HG03196 (cell line): ENCODE results near the gene RPS6KA5.
"Not testable (repeated sequence)": the region's sequence is repeated elsewhere in the genome, so short reads cannot be mapped to it uniquely, and the experiment has no call there.

ENCODE experiments used
- ATAC-seq: cut with Tn5 transposase; IDR thresholded peaks from one replicate; pipeline ENCODE4 v1.9.1; 2021; ENCODE audit not compliant: unreplicated experiment

The RPS6KA5 gene

DNA sequence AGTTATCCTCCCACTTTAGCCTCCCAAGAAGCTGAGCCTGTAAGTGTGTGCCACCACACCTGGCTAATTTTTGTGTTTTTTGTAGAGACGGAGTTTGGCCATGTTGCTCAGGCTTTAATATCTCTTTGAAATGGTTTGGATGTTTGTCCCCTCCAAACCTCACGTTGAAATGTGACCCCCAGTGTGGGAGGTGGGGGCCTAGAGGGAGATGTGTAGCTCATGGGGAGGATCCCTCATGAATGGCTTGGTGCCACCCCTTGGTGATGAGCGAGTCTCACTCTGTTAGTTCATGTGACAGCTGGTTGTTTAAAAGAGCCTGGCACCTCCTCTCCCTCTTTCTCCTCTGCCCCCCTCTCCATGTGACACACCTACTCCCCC lies 220.6 kb downstream of the RPS6KA5 start:
- no peak for ATAC-seq

DNA sequence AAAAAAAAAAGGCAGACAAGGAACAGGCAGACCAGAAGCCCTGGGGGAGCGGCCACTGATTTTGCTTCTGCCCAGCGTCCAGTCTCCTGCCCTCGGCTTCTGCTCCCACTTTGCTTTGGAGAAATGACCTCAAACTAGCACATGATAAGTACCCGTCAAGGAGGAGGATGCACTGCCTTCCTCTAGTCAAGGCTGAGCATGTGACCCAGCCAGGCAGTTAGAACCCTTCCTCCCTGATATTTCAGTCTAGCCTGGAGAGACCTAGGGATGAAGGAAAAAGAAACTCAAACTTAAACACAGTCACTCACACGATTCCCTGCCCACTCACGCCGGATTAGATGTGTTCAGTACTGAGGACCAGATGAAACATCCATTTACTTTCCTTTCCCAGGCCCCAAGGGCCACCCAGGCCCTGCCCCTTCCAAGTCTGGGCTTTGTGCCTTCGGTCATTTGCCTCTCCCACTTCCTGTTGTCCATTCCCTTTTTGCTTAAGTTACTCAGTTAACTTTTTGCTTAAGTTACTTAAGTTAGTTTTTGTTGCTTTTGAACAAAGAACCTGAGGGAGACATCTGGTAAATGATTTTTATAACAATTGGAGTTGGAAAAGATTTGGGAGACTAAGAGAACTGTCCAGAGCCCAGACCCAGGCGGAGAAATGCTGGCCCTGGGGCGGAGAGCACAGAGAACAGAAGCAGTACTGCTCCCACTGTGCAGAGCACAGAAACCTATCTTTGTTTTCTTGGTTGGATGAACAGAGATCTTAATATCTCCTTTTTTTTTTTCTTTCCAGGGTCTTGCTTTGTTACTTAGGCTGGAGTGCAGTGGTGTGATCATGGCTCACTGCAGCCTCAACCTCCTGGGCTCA lies 221.2 kb downstream of the RPS6KA5 start:
- no peak for ATAC-seq

DNA sequence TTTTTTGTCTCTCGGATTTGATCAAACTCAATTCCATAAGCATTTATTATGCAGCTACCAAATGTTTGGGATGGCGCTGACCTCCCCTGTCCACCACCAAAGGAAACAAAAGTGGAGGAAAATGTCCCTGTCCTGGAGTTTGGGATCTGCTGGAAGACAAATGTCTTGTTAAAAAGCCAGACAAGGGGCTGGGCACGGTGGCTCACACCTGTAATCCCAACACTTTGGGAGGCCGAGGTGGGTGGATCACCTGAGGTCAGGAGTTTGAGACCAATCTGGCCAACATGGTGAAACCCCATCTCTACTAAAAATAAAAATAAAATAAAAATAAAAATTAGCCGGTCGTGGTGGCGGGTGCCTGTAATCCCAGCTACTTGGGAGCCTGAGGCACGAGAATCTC lies 221.9 kb downstream of the RPS6KA5 start:
- not testable (repeated sequence) for ATAC-seq

DNA sequence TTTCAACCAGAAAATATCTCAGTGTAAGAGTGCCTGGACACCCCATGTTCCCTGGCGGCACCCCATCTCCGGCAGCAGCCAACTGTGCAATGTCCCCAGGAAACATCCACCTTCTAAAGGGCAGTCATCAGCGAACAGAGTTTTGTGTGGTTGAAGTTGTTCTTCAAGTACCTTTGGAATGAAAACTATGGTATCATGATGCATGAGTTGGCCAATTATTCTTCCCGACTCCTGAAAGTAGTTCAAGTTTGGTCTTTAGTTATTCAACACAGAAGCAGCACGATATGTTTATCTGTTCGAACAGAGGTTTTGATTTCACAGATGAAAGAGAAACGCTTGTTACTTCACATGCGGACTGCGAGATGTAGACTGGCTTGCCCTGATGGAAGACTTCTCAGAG lies 223.1 kb downstream of the RPS6KA5 start:
- no peak for ATAC-seq

DNA sequence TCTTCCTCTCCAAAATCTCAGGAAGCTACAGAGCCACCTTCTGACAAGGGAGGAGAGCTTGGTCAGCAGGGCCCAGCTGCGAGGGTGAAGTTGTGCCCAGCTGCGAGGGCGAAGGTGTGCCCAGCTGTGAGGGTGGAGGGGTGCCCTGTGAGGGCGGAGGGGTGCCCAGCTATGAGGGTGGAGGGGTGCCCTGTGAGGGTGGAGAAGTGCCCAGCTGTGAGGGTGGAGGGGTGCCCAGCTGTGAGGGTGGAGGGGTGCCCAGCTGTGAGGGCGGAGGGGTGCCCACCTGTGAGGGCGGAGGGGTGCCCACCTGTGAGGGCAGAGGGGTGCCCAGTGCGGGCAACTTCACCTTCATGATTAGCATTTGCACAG lies 223.8 kb downstream of the RPS6KA5 start:
- ATAC-seq, result no peak

DNA sequence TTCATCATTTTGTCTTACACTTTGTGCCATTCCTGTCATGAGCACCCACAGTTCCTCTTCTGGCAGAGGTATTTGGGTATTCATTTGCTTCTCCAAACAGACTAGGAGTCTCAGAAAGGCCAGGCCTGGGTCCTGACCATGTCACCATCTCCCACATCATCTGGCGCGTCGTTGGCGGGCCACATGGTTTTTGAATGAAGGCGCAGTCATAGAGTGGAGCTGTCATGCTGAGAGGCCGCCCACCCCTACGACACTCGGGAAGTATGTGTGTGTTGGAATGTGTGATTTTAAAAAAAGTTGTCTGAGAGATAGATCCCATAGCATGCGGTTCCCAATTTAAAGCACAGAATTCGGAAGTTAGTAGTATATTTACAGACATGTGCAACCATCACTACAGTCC lies 228.6 kb downstream of the RPS6KA5 start:
- ATAC-seq, result no peak

DNA sequence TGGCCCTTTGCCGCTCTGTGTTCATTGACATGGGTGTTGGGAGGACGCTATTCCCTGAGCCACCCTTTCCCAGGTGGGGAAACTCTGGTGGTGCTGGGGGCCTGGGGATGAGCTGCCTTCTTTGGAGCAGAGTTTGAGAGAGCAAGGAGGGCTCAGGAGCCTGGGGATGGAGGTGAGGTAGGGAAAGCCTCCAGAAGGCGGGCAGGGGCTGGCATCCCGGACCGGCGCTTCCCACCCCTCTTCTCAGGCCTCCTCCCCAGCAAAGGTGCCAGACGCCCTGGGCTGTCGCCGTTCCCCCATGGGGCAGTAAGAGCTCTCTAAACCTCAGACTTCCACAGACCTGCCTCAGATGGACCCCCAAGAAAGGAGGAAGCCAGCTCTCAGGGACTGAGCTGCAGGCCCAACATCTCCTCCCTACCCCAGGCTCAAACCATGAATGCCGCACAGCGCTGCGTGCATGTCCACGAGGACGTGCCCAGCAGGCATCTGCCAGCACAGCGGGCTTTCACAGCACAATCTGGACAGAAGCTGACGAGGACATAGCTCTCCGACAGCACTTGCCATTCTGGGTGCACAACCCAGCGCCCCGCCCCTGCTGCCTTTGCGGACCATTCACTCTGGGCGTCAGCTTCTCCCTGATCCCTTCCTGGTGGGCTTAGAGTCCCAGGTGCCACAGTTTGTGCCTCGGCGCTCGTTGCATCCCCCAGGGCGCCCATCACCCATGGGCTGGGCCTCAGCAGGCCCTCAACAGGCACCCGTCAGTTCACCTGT lies 229.3 kb downstream of the RPS6KA5 start:
- no peak for ATAC-seq

DNA sequence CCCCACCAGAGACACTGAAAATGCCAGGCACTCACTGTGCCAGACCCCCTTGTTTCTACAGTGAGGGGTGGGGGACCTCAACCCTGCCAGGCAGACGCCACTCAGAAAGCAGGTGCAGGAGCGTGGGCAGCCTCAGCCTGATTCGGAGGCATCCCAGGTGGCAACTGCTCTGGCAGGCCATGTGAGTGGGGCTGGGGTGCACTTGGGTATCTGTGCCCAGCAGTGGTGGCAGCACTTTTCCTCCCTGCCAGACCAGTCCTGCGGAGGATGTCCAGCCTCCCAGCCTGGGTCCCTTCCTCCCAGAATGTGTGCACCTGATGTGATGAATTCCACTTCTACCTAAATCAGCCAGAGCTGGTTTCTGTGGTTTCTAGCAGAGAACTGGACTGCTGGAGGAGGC lies 230.8 kb downstream of the RPS6KA5 start:
- ATAC-seq, result no peak

DNA sequence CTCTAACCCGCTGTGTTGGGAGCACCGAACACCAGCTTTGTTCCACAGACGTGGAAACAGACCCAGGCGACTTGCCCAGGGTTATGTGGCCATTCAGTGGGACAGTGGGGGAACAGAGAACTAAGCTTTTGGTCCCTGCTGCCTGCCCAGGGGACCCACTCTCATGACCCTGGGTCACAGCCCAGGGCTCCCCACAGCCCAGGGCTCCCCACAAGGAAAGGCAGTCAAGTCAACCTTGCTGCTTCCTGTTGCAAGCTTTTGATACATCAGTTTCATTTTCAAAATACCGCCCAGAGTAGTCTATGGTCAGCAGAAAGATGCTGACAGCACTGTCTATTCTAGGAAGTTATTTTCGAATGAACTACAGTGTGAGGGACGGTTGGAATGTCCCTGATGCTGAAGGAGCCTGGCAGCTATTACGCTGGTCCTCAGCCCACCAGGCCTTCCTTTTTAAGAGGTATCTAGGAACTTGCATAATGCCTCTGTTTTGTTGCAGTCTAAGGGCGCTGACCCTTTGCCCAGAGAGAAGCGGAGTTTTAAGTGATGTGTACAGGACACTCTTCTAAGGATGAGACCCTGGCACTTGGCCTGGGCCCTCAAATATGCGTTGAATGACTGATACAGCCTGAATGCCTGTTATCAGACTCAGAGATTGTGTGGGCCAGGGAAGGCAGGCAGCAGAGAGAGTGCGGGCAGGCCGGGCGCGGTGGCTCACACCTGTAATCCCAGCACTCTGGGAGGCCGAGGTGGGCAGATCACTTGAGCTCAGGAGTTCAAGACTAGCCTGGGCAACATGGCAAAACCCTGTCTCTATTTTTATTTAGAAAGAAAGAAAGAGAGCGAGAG lies 231.6 kb downstream of the RPS6KA5 start:
- no peak for ATAC-seq

DNA sequence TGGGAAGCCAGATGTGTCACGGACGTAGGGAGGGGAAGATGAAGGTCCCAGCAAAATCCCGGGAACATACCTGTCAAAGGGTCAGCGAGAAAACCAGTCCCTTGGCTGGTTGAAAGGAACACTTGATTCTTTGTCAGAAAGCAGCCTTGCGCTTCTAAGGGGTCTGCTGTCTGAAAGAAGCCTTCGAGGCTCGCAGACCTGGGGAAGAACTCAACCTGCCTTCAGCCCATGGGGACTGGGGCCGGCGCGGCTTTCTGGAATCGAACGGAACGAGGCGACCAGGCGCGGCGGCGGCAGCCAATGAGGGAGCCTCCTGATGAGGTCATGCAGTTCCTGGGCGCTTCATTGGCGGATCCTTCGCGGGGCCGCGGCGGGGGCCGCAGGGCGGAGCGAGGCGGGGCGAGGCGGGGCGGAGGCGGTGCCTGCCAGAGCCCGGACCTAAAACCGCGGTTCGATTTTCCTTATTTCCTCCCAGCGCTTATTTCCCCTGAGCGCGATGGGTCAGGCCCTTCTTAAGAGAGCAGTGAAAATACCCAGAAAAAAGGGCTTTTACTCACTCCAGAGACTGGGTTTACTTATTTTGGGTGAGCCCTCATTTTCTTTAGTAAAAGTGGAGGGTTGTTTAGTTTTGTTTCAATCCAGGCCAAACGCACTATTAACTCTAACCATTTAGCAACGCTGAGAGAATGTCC lies 232.4 kb downstream of the RPS6KA5 start:
- peak; percentile 98 for ATAC-seq

DNA sequence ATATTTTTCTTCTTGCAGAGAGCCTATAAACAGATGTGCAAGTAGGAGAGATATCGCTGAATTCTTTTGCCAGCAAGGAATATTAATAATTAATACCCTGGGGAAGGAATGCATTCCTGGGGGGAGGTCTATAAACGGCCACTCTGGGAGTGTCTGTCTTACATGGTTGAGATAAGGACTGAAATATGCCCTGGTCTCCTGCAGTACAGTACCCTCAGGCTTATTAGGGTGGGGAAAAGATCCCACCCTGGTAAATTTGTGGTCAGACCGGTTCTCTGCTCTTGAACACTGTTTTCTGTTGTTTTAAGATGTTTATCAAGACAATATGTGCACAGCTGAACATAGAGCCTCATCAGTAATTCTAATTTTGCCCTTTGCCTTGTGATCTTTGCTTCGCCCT lies 236.9 kb downstream of the RPS6KA5 start:
- not testable (repeated sequence) for ATAC-seq

DNA sequence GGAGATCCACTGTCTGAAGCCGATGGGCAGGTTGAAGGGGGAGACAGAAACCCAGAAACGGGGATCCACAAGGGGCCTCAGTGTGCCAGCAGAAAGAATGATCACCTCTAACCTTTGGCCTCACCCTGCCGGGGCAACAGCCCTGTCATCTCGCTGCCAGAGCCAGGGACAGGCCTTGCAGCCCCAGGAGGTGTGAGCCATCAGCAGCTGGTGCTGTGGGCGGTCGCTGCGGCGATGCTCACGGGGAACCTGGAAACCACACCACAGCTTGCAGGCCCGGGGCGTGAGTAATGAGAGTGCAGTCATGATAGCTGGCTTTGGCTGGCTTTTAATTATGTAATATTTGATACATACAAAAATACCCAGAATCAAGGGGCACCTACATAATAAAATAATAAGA lies 239.5 kb downstream of the RPS6KA5 start:
- peak; percentile 65 for ATAC-seq

DNA sequence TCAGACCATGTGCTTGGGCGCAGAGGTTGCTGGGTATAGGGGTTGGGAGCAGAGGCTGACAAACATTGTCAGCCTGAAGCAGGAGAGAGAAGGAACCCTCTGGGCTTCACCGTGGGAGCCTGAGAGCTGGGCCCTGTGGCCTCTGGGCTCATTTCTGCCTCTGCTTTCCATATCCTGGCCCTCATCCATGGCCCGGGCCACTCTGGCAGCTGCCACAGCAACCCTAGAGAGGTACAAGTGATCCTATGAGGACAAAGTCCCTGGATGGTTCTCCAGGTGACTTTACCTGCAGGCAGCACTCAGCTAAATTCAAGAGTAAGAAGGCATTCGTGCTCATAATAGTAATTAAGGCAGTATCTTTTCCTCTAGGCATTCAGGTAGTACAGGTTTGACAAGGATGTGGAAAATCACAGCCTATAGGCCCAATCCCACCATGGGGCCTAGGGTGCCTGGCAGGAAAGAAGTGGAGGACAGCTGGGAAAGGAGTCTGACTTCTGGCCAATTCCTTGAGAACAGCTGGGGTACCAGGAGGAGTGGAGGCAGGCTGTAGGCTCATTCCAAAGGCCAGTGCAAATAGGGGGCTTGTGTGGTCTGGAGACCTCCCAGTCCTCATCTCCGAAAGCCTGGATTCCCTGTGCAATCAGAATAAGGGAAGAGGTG lies 240.6 kb downstream of the RPS6KA5 start:
- no peak for ATAC-seq

DNA sequence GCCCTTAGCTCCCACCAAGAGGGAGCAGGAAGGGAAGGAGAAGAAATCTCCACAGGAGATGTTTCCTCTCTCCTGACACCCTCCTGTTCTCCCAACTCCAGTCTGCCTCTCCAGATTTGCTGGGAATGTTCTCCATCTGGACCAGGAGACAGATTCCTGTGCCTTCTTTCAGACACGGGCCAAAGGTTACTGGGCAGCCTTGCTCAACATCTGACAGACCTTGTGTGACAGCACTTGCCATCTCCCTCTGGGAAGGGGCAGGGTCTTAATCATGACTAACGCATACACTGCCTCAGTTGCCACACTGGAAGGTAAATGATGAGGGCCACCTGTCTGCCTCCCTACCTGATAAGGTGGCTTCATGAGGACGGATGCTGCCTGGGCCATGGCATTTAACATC lies 241.7 kb downstream of the RPS6KA5 start:
- no peak for ATAC-seq

DNA sequence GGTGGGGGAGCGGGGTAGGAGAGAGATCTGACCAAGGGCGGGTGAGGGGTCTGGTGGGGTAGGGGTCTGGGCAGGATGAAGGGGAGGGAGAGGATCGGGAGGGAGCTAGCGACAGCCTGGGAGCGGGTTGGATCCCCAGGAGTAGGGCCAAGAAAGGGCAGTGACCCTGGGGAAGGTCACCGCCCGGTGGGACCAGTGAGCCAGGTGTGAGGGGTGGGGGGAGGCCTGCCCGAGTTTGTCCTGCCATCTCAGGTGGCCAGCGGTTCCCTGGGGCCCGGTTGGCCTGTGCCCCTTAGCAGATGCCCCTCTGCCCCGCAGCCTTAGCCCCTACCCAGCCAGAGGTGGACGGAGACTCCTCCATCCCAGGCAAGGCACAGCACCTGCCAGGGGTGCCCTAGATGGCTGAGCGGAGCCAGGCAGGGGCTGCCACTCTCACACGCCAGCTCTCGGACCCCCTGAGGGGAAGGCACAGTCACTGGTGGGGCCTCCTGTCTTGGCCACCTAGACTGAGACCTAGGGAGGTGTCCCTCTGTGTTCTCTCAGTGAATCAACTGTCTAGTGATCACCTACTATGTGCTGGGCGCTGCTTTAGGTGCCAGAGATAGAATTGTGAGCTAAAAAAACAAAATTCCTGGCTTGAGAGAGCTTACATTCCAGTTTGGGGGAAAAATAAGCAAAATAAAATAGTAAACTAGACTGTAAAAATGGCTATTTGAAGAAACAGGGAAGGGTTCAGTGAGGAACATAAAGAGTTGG lies 243.6 kb downstream of the RPS6KA5 start:
- no peak for ATAC-seq

DNA sequence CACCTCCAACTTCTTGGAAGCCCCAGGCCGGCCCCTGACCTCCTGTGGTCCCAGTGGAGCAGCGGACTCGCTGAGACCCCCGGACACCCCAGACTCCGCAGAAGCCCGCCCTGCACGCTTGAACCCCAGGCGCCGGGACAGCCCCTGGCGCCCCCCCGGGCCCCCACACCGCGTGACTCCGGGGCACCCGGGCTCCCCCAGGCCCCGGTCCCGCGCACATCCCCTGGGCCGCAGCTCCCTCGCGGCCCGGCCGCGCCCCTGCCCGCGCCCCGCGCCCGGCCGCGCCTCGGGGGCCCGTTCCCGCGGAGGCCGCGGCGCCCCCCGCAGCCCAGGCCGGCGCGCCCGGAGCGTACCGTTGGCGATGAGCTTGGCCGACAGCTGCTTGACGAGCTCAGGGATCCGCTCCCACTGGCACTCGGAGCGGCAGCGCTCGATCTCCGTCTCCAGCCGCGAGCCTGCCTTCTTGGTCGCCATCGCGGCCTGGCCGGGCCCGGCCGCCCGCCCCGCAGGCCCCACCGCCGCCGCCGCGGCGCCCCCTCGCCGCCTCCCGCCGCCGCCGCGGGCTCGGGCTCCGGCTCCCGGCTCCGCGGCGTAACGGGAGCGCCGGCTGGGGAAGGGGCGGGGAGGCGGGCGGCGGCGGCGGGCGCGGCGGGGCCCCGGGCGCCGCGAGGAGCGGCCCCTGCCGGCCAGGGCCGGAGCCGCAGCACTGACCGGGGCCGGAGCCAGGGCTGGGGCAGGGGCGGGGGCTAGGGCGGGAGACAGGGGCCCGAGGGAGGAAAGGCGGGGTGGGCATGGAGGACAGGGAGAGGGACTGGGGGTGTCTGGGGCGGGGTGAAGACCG lies 244.4 kb downstream of the RPS6KA5 start, which contains the start of gene TTC7B:
Gene TTC7B (minus strand): TSS at position 609 of the 841 bp plus-strand sequence. CDS start 135 bp downstream, at position 474.
- ATAC-seq, result no peak

DNA sequence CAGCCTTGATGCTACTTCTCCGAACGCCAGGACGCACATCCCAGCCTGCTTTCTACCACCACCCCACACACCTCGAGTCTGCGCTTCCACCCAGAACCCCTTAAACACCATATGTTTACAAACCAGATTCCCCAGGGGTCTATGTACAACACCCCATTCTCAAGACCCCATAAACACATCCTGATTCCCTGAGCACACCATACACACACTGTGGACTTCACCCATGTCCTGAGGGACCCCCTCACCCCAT lies 244.9 kb downstream of the RPS6KA5 start:
- ATAC-seq, result no peak

DNA sequence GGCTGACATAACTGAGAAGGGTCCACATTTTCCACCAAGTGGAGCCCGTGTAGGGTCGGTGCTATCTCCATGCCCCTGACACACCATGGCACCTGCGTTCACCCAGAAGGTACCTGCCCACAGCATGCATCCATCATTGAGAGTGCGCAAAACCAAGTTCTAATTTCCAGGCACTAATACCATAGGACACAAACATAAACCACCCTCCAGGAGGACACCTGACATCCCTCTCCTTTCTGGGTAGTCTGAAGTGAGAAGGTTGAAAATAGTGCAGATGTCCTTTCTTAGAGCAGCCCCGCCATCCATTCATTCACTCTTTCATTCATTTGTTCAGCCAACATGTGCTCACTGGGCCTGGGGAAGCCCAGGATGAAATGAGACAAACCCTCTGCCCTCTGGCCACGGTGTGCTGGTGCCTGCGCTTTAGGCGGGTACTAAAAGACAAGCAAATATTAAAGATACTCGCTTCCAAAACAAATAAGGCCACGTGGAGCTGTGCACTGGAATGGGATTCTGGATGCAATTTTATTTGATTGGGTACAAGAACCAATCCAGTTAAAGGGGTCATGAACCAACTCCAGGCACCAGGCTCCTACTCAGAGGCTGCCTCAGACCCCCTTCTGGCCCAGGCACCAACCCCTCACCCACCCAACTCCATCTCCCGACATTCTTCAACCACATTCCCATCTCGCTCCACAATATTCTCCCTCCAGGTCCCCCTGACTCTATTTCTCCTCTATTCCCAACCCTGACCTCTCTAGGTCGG lies 245.5 kb downstream of the RPS6KA5 start:
- no peak for ATAC-seq
